Spleen (tissue), 7 donors: Measurements from ENCODE around the gene HPGD.

Source experiments
- POLR2A ChIP-seq, 3 donors: fragments of 450-650 bp; IDR thresholded peaks; one replicate each; pipeline ENCODE4 v1.5.1; 2017; ENCODE audit warnings: antibody characterized with exemption in 3 of 3, mild to moderate bottlenecking in 1 of 3
- TF ChIP-seq, protein P1 (sequence below), 11 experiments: fragments of 200-600 bp in 7 of 11; fragments of 450-650 bp in 4 of 11; sonication (generic) in 4 of 11; IDR thresholded peaks in 8 of 11; conservative IDR thresholded peaks in 3 of 11; 1 replicate in 7 of 11; 2 replicates in 4 of 11; pipeline versions ENCODE4 v1.4.0 to v1.8.0; 2016 to 2021; ENCODE audit warnings: antibody characterized with exemption in 11 of 11, inconsistent platforms in 4 of 11, mild to moderate bottlenecking in 1 of 11
- donor health status: DM: no; HTN: no; CAD: no; lungs with moderate emphysema.
- donor health status: DM: no; HTN: no; CAD: no.
- donor health status: DM: no; HTN: no; CAD: no.

DNA sequence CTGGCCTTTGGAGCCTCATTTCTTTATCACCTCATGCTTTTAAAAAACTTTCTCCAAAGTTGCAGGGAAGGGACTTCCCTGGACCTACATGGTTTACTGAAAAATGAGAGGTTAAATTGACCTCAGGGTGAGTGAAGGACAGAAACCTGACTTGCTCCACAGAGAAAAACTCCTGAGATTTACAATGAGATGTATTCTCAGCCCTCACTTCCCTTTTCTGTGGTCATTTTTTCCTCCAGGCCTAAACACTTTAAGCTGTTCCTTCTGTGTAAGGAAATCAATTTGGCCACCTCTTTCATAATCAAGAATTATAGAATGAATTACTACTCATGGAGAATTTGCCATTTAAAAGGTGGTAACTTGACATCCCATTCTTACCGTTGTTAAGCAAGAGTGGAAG is 77.9 kb downstream of the HPGD start:
- TF ChIP-seq, protein P1, sequence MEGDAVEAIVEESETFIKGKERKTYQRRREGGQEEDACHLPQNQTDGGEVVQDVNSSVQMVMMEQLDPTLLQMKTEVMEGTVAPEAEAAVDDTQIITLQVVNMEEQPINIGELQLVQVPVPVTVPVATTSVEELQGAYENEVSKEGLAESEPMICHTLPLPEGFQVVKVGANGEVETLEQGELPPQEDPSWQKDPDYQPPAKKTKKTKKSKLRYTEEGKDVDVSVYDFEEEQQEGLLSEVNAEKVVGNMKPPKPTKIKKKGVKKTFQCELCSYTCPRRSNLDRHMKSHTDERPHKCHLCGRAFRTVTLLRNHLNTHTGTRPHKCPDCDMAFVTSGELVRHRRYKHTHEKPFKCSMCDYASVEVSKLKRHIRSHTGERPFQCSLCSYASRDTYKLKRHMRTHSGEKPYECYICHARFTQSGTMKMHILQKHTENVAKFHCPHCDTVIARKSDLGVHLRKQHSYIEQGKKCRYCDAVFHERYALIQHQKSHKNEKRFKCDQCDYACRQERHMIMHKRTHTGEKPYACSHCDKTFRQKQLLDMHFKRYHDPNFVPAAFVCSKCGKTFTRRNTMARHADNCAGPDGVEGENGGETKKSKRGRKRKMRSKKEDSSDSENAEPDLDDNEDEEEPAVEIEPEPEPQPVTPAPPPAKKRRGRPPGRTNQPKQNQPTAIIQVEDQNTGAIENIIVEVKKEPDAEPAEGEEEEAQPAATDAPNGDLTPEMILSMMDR (IDR thresholded peaks at IDR 0.05 in 8 of 11, conservative IDR thresholded peaks at IDR 0.05 in 3 of 11): no peak
- TF ChIP-seq POLR2A (IDR thresholded peaks at IDR 0.05): no peak
